Endodermal cell (in vitro differentiated cells): ENCODE measurements around the gene SUPT3H. TPM values are rescaled to one million over a fixed set of nuclear protein-coding genes. Genes with fewer than 3 reads are reported as not detected.

Experiments used
- DNase-seq: peaks from one replicate; pipeline ENCODE4 v3.0.0-alpha.2; 2017
- H3K27ac ChIP-seq: 2 replicates; pipeline ENCODE4 v1.5.1; 2013; ENCODE audit warnings: mild to moderate bottlenecking, low read depth, low read length, moderate library complexity
- H3K27me3 ChIP-seq: 2 replicates; pipeline ENCODE4 v1.6.1; 2013; ENCODE audit warnings: mild to moderate bottlenecking, low read length, moderate library complexity; ENCODE audit not compliant: insufficient read depth, control insufficient read depth, poor library complexity, severe bottlenecking
- H3K36me3 ChIP-seq: 2 replicates; pipeline ENCODE4 v1.7.0; 2013; ENCODE audit warnings: mild to moderate bottlenecking, low read length, moderate library complexity; ENCODE audit not compliant: control insufficient read depth, insufficient read depth
- H3K4me1 ChIP-seq: one replicate; pipeline ENCODE4 v1.7.0; 2013; ENCODE audit warnings: low read length; ENCODE audit not compliant: control insufficient read depth, insufficient read depth
- H3K4me3 ChIP-seq: 2 replicates; pipeline ENCODE4 v1.5.1; 2013; ENCODE audit warnings: mild to moderate bottlenecking, low read length, moderate library complexity
- H3K9ac ChIP-seq: 2 replicates; pipeline ENCODE4 v1.6.1; 2013; ENCODE audit warnings: mild to moderate bottlenecking, low read length, moderate library complexity; ENCODE audit not compliant: poor library complexity, severe bottlenecking; ENCODE audit errors: extremely low read depth
- H3K9me3 ChIP-seq: 2 replicates; pipeline ENCODE4 v1.6.1; 2013; ENCODE audit warnings: mild to moderate bottlenecking, low read length, moderate library complexity; ENCODE audit not compliant: control insufficient read depth
- H3K27ac Mint-ChIP-seq: 2 replicates; pipeline ENCODE4 v1.8.0; 2020; ENCODE audit warnings: mixed read lengths
- H3K27me3 Mint-ChIP-seq: 2 replicates; pipeline ENCODE4 v1.8.0; 2021; ENCODE audit warnings: mild to moderate bottlenecking, mixed read lengths; ENCODE audit not compliant: insufficient read depth
- H3K36me3 Mint-ChIP-seq: 2 replicates; pipeline ENCODE4 v1.8.0; 2020; ENCODE audit warnings: low read depth, mixed read lengths
- H3K4me1 Mint-ChIP-seq: 2 replicates; pipeline ENCODE4 v1.8.0; 2020; ENCODE audit warnings: mixed read lengths
- H3K4me3 Mint-ChIP-seq: 2 replicates; pipeline ENCODE4 v1.8.0; 2020; ENCODE audit warnings: mild to moderate bottlenecking, moderate library complexity, mixed read lengths
- H3K9me3 Mint-ChIP-seq: 2 replicates; pipeline ENCODE4 v1.8.0; 2020; ENCODE audit warnings: mild to moderate bottlenecking, mixed read lengths
- CTCF ChIP-seq: fragments of 200-600 bp; sonication (generic); conservative IDR thresholded peaks from 2 replicates; pipeline ENCODE4 v1.5.0; 2021; ENCODE audit warnings: antibody characterized with exemption, mild to moderate bottlenecking
- WGBS, 2 experiments: methylation state at CpG; one replicate each; pipeline versions ENCODE4 v1.1.5 to v1.1.7; 2013; ENCODE audit warnings: missing lambda C conversion rate in 2 of 2, mixed read lengths in 1 of 2; ENCODE audit not compliant: insufficient coverage in 1 of 2, insufficient read length in 1 of 2; 5-methylcytosine and 5-hydroxymethylcytosine counted together
- total RNA-seq, 2 donors: library from RNA; stranded (reverse); fragmentation: NEBNext Ultra II Directional in 1 of 2; extraction: Animal tissue kit (Norgen Biotek cat#: 25700) in 1 of 2; gene quantifications; 2 replicates in 1 of 2; 3 replicates in 1 of 2; pipeline ENCODE4 v1.2.1, GENCODE V29; 2021

SUPT3H gene
- total RNA-seq, 2 donors from 2014 or later: 32.4 to 34.7 TPM

GRCh38 chr6:44949596-44950201 lies 428.0 kb downstream of the SUPT3H start:
- Mint-ChIP-seq H3K27ac (no peak overlapping the region), H3K9me3 (peaks cover 52% of the 10 kb centered on the region), H3K36me3 (peaks cover 52% of the 10 kb centered on the region), H3K27me3 (no peaks in the 10 kb centered on the region), H3K4me1 (no peaks in the 10 kb centered on the region), H3K4me3 (no peak overlapping the region)
- Histone ChIP-seq H3K9ac (no peak overlapping the region), H3K27ac (no peak overlapping the region), H3K4me3 (no peak overlapping the region), H3K4me1 (no peaks in the 10 kb centered on the region), H3K36me3 (peaks cover 14% of the 10 kb centered on the region), H3K27me3 (no peaks in the 10 kb centered on the region), H3K9me3 (peaks cover 36% of the 10 kb centered on the region)
- no peak for TF ChIP-seq CTCF
- no peak for DNase-seq

GRCh38 chr6:44943541-44943940 lies 434.2 kb downstream of the SUPT3H start:
- Mint-ChIP-seq H3K36me3 (peaks cover 25% of the 10 kb centered on the region), H3K27me3 (no peaks in the 10 kb centered on the region), H3K9me3 (peaks cover 27% of the 10 kb centered on the region), H3K4me1 (no peaks in the 10 kb centered on the region), H3K27ac (no peak overlapping the region), H3K4me3 (no peak overlapping the region)
- no peak overlapping the region for H3K27ac ChIP-seq
- no peak for DNase-seq
- peaks cover 28% of the 10 kb centered on the region for H3K9me3 ChIP-seq
- H3K4me1 ChIP-seq: no peaks in the 10 kb centered on the region
- TF ChIP-seq CTCF: no peak
- no peaks in the 10 kb centered on the region for H3K27me3 ChIP-seq
- WGBS, 2 experiments: 86% methylated on average over 3 of the region's 3 CpGs; no CpG with 5 or more reads in 1 of the 2 experiments
- no peaks in the 10 kb centered on the region for H3K36me3 ChIP-seq
- no peak overlapping the region for H3K4me3 ChIP-seq
- H3K9ac ChIP-seq: no peak overlapping the region

GRCh38 chr6:44942798-44943197 lies 434.9 kb downstream of the SUPT3H start:
- H3K27ac Mint-ChIP-seq: no peak overlapping the region
- H3K9me3 Mint-ChIP-seq: peaks cover 24% of the 10 kb centered on the region
- Histone ChIP-seq H3K4me3 (no peak overlapping the region), H3K36me3 (no peaks in the 10 kb centered on the region), H3K4me1 (no peaks in the 10 kb centered on the region), H3K9ac (no peak overlapping the region), H3K9me3 (peaks cover 28% of the 10 kb centered on the region), H3K27ac (no peak overlapping the region), H3K27me3 (no peaks in the 10 kb centered on the region)
- DNase-seq: no peak
- no peak for TF ChIP-seq CTCF
- H3K27me3 Mint-ChIP-seq: no peaks in the 10 kb centered on the region
- H3K36me3 Mint-ChIP-seq: peaks cover 25% of the 10 kb centered on the region
- no CpG with 5 or more reads among the region's 1 CpG for WGBS, 2 experiments
- H3K4me3 Mint-ChIP-seq: no peak overlapping the region
- H3K4me1 Mint-ChIP-seq: no peaks in the 10 kb centered on the region
